ENCODE measurements around the gene DBI.
A peak's percentile ranks its signal among the peaks of the same experiment; 100 is the strongest.

DBI gene
- 41.0 to 84.6 (median 50.3) reads per million in 4 experiments for total RNA-seq

DNA sequence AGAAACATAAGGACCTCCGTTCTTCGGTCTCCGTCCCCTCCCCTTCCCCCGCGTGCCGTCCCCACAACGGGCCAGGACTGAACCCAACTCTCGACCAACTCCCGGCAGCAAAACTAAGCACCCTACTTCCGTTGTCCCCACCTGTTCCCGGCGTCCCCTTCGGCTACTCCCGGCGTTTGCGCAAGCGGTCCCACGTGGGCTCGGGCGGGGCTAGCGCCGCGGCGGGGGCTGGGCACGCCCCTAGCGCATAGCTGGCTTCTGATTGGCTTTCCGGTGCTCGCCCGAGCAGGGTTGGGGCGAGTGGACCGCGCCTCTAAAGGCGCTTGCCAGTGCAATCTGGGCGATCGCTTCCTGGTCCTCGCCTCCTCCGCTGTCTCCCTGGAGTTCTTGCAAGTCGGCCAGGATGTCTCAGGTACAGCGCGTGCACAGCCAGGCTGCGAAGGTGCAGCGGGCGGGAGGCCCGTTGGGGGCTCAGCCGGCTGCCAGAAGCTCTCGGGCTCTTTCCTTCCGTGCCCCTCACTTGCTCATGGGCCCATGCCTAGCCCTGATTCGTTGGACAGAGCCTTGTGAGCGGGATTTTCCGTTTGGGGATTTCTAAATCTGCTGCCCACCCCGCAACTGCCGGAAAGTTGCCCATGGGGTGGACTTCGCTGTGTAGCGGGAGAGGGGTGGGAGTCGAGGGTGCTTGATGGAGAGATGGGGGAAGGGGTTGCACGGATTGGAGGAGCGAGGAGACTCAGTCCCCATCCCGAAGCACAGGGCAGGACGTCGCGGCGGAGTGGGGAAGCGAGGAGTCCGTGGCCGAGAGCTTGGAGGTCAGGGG is at the start of gene DBI, which contains the start of gene C2orf76:
Gene DBI (plus strand): TSS at position 329 of the 823 bp plus-strand sequence. CDS start 75 bp downstream, at position 404.
Gene C2orf76 (minus strand): TSS at position 186 of the 823 bp plus-strand sequence. CDS start 26,875 bp downstream, outside the sequence.
- peak; percentile 84 for DNase-seq

DNA sequence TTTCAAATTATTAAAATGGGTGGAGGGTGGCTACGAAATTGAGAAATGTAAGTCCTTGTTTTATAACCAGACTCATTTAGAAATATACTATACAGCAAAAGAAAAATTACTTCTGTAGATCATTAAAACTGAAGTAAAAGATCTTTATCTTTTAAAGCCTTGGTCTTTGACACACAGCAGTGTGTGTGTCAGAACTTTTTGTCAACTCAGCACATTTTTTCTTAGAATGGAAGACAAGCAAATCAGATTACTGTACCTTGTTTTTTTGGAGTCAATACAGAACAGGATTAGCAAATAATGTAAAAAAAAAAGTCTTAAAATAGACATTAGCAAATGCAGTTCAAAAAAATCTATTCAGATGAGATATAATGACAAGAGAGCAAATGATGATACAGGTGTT is 49.2 kb upstream of the DBI start:
- DNase-seq = no peak

DNA sequence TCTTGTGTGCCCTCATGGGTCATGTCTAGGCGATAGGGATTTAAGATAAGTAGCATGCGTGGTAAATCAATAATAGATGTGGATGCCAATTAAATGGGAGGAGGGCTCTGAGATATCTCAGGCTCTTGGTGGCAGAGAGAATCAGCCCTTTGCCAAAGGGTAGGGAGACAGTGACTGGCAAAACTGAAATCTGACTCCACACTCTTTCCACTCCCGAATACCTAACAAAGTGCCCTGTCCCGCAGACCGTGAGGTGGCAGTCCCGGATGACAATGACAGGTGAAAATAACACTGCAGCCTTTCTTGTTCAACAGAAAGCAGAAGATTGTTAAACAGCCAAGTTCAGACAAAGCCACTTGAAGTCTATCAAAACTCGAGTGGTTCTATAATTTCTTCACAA is 47.2 kb upstream of the DBI start:
- DNase-seq = no peak

DNA sequence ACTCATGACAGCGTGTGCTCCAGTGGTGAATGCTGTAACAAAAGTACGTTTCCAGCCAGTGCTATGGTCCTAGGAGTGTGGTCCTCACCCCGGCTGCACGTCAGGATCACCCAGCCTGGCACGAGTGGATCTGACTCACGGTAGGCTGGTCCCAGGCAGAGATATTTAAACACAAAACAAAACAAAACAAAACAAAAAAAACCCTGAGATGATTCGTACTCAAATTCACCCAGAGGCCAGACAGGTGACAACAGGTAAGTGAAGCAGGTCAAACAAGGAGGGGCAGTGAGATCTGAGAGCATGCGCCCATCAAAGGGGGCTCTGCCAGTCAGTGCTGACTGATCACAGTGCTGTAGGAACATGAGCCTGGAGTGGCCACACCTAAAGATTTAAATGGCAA is 43.3 kb upstream of the DBI start:
- no peak for DNase-seq

DNA sequence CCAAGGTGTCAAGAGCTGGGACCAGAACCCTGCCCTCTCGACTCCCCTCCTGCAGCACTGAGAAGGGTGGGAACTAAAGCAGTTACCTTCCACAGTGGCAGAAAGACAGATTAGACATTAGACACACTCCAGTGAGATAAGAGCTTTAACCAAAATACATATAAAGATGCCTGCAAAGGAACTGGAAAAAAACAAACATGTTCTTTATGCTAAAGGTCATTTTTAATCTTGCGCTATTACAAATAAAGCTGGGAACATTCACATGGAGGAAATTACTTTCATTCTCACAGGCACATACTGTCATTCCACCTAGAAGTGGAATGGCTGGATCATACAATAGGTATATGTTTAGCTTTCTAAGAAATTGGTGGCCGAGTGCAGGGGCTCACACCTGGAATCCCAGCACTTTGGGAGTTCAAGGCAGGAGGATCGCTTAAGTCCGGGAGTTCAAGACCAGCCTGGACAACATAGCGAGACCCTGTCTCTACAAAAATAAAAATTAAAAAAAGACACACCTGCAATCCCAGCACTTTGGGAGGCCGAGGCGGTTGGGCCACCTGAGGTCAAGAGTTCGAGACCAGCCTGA is 42.0 kb upstream of the DBI start:
- no peak for DNase-seq

DNA sequence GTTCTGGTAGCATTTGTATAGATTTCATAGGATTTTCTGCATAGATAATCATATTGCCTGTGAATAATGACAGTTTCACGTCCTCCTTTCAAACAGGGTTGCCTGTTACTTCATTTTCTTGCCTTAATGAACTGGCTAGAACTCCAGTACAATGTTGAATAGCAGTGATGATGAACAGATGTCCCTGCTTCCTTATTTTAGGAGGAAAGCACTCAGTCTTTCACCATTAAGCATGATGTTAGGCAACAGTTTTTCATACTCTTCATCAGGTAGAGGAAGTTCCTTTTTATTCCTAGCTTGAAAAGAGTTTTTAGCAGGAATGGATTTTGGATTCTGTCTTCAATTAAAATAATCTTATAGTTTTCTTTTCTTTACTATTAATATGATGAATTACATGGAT is 39.8 kb upstream of the DBI start:
- DNase-seq = no peak

DNA sequence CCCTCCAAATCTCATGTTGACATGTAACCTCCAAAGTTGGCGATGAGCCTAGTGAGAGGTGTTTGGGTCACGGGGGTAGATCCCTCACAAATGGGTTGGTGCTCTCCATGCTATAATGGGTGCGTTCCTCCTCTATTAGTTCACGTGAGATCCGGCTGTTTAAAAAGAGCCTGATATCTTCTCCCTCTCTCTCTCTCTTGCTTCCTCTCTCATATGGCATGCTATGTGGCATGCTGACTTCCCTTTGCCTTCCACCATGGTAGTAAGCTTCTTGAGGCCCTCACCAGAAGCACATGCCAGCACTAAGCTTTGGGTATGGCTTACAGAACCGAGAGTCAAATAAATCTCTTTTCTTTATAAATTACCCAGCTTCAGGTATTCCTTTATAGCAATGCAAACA is 39.3 kb upstream of the DBI start:
- DNase-seq = no peak

DNA sequence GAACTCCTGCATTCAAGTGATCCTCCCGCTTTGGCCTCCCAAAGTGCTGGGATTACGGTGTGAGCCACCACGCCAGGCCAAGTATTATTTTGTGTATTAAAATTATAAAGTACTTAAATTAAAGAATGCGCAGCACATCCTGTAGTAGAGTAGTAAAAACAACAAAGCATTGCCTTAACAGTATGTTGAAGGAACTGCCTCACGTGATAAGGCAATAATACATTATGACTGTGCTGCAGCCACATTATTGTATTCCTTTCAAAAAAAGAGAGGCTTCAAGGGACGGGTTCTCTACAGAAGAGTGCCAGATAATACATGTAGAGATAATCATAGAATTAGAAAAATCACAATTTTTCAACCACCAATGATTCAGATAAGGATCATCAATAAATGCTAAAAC is 33.8 kb upstream of the DBI start:
- no peak for DNase-seq

DNA sequence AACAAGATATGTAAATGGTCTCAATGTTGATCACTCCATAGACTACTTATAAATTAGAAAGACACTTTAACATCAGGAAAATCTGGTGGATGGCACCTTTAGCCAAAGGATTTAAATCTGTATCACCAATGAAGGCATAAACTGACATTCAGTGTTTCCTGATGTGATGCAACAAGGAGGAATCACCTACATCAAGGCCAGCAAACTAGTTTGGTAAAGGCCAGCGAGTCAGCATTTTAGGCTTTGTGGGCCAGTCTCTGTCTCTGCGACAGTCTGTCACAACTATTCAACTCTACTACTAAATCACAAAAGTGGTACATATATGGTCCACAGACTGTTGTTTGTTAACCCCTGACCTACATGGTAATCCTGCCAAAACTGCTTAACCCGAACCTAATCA is 33.4 kb upstream of the DBI start:
- DNase-seq = no peak

DNA sequence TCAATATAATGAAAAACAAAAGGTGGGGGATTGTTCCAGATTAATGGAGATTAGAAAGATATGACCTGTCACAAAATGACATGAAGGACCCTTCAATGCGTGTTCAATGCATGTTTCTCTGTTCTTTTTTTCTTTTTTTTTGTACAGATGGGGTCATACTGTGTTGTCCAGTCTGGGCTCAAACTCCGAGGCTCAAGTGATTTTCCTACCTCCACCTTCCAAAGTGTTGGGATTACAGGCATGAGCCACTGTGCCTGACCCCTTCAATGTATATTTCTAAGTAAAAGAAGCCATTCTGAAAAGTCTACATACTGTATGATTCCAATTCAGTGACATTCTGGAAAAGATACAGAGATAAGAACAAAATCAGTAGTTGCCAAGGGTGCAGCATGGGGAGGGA is 32.9 kb upstream of the DBI start:
- DNase-seq = no peak

DNA sequence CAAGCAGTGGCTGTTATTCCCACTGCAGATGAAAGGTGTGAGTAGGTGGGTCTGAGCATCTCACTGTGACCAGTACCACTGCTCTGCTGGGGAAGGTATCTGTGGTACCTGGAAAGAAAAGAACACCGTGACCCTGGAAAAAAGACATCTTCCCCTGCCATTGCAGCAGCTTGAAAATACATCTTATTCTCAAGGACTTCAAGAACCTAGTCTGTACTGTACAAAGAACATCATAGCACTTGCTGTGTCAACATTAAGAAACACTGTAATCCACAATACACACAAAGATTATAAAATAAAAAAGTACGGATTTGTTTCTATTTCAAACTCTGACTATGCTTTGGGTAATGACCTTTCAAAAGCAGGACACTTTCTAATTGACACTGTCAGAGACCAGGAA is 29.0 kb upstream of the DBI start:
- no peak for DNase-seq

DNA sequence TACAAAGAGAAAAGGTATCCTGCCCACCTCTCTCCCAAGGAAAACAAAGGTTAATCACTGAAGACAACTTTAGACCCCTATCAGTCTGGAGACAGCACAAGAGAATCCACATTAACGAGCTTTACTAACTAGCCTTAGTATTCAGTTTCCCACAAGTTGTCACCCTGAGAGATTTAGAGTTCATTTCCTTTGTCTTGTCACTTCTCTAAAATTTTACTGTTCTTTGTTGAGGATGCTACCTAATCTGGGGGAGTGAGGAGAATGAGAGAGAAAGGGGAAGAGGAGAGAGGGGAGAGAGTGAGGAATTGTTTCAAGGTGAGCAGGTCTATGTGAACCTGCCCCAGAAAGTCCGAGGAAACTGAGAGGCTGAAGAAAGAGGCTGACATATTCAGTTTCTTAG is 28.5 kb upstream of the DBI start:
- no peak for DNase-seq

DNA sequence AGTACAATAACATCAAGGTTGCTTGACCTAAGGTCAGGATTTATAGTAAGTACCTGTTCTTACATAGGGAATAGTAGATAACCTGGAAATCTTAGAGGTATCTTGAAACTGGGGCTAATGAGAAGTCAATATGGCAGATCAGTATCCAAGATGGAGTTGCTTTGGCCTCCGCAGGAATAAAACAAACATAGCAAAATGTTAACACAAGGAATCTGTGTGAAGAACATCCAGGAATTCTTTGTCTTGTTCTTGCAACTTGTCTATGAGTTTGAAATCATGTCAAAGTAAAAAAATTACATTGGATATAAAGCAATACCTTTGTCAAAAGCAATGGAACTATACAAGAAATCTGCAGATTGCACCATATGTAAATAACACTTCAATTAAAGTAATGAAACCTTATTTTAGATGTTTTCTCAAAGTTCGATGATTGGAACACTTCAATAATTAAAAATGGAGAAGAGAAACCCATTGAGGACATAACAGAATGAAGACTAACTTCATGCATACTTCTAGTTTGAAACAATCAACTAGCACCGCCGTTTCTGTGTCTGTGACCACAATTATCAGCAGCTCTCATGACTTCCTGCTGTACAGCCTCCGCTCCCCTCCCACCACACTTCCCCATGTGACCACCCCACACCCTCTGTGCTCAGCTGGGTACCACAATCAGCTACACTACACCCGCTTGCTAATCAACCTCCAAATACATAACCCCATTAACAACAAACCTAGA is 27.8 kb upstream of the DBI start:
- no peak for DNase-seq

DNA sequence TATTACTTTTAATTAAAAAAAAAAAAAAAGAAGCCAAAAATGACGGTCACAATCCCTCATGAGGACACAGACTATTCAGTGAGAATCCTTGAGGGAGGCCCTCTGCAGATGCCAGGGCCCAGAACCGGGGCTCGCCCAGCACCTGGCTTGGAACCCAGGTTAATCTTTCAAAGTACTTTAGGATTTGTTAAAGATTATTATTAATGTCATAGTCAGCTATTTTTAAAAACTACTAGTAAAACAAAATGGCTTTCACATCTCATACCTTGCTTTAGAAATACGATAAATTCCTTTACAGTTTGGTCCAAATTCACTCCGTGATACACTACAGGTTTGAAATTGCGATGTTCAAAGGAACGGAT is 27.2 kb upstream of the DBI start:
- no peak for DNase-seq

DNA sequence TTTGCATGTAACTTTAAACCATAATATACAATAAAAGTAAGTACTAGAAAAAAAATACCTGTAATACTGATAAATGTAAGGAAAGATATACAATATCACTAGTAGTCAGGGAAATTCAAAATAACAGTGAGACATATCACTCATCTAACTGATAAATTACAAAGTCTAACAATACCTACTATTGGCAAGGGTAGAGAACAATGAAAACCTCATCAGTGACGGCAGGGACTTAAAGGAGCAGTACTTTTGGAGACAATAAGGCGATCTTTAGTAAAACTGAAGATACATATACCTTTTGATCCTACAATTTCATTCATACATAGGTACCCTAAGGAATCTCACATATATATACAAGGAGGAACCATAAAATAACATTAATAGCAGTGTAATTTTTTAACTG is 25.1 kb upstream of the DBI start:
- DNase-seq = no peak

DNA sequence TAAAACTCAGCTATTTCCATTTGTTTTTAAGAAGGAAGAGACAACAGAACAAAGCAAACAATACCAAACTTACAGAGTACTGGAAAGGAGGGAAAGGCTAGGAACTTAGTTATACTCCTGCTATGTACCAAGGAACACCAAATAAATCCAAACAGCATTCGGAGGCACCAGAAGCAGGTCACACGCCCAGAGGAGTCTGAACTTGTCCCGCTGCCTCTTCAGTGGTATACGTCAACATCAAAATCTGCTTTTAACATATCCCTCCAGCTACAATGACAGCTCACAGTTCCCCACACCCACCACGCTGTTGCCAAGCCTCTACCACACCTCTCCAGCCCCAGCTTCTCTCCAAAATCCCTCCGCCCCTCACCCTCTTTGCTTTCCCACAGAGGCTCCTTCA is 17.5 kb upstream of the DBI start:
- no peak for DNase-seq

DNA sequence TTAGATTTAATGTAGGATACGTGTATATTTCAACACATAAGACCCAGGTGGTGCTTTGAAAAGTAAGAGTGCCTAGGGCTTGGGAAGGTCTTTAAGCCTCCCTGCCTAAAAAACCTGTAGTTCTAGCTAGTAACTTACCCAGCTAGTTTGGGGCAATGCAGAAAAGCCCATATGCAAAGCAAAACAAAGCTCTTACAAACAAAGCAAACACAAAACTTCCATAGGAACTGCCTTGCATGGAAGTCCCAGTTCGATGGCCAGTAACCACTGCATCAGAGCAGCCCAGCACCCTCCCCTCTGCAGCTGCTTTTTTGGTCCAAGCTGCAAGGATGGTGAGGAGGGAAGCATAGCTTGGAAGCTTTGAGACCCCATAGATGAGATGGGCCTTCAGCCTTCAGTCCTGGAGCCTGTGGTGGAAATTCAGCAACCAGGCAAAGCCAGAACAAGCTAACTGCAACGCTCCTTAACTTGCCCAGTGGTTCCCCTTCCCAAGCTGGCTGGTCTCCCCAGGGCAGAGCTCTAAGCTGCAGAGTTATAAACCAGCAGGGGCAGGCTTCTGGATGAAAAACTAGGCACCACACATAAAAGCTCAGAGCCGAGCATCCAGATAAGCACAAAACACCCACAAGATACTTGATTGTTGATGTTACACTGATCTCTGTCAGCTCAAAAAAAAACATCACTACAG is 16.3 kb upstream of the DBI start:
- no peak for DNase-seq

DNA sequence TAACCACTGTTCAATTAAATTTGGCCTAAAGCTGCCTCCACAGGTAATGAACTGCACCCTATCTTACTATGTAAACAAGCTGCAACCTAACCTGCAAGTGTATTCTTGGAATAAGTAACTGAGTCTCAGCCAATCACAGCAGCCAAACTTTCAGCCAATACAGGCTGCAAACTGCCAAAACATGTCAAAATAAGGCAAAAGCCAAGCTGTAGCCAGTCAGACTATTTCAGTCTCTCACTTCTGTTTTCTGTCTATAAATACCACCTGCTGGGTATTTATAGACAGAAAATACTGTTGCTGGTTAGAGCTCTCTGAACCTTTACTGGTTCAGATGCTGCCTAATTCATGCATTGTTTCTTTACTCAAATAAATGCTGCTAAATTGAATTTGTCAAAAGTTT is 14.4 kb upstream of the DBI start:
- DNase-seq = no peak

DNA sequence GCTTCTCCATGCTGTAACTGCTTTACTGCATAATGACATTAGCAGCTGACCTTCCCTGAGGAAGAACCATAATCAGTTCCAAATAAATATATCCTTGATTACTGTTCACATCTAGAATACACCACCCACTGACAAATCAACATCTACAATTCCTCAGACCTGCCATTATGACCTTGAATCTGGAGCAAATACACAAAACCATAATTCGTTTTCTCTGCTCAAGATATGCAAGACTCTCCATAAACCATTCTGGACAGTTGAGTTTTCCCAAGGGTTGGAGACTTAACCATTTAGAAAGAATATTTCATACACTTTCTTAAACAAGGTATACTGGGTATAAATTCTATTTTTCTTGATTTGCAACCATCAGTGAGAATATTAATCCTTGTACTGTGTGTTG is 11.9 kb upstream of the DBI start:
- DNase-seq = no peak

DNA sequence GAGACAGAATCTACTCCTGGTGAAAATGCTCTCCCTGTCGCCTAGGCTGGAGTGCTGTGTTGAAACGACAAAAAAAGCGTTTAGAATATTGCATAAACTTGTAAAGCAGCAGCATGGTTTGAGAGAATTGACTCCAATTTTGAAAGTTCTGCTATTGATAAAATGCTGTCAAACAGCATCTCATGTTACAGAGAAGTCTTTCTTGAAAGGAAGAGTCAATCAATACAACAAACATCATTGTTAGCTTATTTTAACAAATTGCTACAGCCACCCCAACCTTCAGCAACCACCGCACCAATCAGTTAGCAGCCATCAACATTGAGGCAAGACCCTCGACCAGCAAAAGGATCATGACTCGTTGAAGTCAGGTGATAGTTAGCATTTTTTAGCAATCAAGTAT is 7.0 kb upstream of the DBI start:
- DNase-seq = no peak

DNA sequence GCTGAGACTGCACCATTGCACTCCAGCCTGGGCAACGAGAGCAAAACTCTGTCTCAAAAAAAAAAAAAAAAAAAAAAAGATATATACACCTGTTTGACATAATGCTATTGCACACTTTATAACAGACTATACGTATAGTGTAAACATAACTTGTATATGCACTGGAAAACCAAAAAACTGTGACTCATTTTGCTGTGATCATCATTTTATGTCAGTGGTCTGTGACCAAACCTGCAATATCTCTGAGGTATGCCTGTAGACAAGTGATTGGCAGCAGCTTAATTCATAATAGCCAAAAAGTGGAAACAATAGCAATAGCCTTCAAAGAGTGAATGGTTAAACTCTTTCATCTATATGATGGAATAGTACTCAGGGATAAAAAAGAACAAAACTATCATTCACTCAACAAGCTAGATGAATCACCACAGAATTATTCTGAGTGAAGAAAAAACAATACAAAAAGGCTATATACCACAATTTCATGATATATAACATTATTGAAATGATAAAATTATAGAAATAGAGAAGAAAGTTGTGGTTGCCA is 6.3 kb upstream of the DBI start:
- no peak for DNase-seq

DNA sequence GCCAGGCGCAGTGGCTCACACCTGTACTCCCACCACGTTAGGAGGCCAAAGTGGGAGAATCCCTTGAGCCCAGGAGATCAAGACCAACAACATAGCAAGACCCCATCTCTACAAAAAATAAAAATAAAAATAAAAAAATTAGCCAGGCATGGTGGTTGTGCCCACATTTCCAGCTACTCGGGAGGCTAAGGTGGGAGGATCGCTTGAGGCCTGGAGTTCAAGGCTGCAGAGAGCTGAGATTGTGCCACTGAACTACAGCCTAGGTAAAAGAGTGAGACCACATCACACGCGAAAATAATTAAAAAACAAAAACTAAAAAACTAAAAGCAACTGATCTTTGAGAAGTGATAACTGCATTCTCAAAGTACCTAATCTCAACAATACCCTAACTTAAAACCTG is 2.0 kb upstream of the DBI start:
- DNase-seq = no peak

DNA sequence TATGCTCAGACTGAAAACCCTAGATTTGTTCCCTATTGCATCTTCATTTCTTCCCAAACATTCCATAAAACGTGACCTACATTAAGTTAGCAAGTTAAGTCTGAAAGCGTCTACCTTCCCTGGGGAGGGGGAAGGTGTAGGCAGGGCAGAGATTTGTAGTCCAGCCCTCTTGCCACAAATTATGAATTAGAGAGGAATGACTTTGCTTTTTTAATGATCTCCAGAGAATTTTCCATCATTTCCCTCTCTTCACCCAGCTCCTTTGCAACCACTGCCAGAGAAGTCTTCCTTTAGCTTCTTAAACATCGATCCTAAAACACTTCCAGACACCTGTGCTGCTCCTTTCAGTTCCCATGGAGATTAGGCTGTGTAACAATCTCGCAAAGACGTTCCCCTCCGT is 1.3 kb upstream of the DBI start:
- DNase-seq = no peak
